SU-DHL-6 (cell line): ENCODE data around the gene CAMK1D.
"Not testable (repeated sequence)": the region's sequence is repeated elsewhere in the genome, so short reads cannot be mapped to it uniquely, and the experiment has no call there.

ENCODE experiments used
- H2AFZ ChIP-seq: fragments of 200-600 bp; sonication (generic); 2 replicates; pipeline ENCODE4 v1.6.1; 2014; ENCODE audit warnings: low read depth, mild to moderate bottlenecking, moderate library complexity, mixed read lengths, antibody characterized with exemption, low read length; ENCODE audit not compliant: severe bottlenecking
- H3F3A ChIP-seq: fragments of 200-600 bp; shearing (Covaris generic); 2 replicates; pipeline ENCODE4 v1.6.0; 2016; ENCODE audit warnings: antibody characterized with exemption, mild to moderate bottlenecking; ENCODE audit not compliant: insufficient read depth
- H3K27ac ChIP-seq: fragments of 200-600 bp; sonication (generic); 2 replicates; pipeline ENCODE4 v1.5.1; 2016; ENCODE audit warnings: low read depth, mild to moderate bottlenecking, low read length, moderate library complexity, mixed read lengths
- H3K27me3 ChIP-seq: fragments of 200-600 bp; sonication (generic), shearing (Covaris generic); 2 replicates; pipeline ENCODE4 v1.6.0; 2014; ENCODE audit warnings: mild to moderate bottlenecking, low read length
- H3K36me3 ChIP-seq: fragments of 200-600 bp; sonication (generic); 2 replicates; pipeline ENCODE4 v1.6.1; 2014; ENCODE audit warnings: mild to moderate bottlenecking, low read length, mixed read lengths
- H3K4me2 ChIP-seq: fragments of 300-600, 200-600 bp; shearing (Covaris generic), sonication (generic); 2 replicates; pipeline ENCODE4 v1.6.0; 2014; ENCODE audit warnings: low read length, low read depth, mild to moderate bottlenecking; ENCODE audit not compliant: poor library complexity, severe bottlenecking
- H3K4me3 ChIP-seq: fragments of 200-600 bp; sonication (generic); 2 replicates; pipeline ENCODE4 v1.5.1; 2014; ENCODE audit warnings: antibody characterized with exemption, low read length, mild to moderate bottlenecking, mixed read lengths; ENCODE audit not compliant: insufficient read depth, poor library complexity, severe bottlenecking
- H3K79me2 ChIP-seq: fragments of 200-600 bp; sonication (generic); 2 replicates; pipeline ENCODE4 v1.6.1; 2014; ENCODE audit warnings: mild to moderate bottlenecking, low read length, moderate library complexity; ENCODE audit not compliant: insufficient read depth
- H3K9ac ChIP-seq: fragments of 200-600 bp; sonication (generic); 2 replicates; pipeline ENCODE4 v1.7.0; 2014; ENCODE audit warnings: mild to moderate bottlenecking, low read length
- H3K9me2 ChIP-seq: fragments of 200-600 bp; sonication (generic); replicated peaks from 2 replicates; pipeline ENCODE4 v1.6.1; 2014; ENCODE audit warnings: low read length; ENCODE audit not compliant: insufficient read depth
- H3K9me3 ChIP-seq: fragments of 200-600 bp; sonication (generic); 2 replicates; pipeline ENCODE4 v1.6.1; 2014; ENCODE audit warnings: low read length, mixed read lengths; ENCODE audit not compliant: insufficient read depth
- H4K20me1 ChIP-seq: fragments of 200-600 bp; sonication (generic); 2 replicates; pipeline ENCODE4 v1.6.1; 2014; ENCODE audit warnings: low read depth, mild to moderate bottlenecking, antibody characterized with exemption, low read length, moderate library complexity, mixed read lengths
- CTCF ChIP-seq: fragments of 200-600 bp; sonication (generic); IDR thresholded peaks from one replicate; pipeline ENCODE4 v1.5.1; 2017; ENCODE audit warnings: antibody characterized with exemption, mild to moderate bottlenecking, low read length, moderate library complexity; ENCODE audit not compliant: insufficient read depth, poor library complexity, severe bottlenecking
- EZH2phosphoT487 ChIP-seq: fragments of 200-600 bp; sonication (generic), shearing (Covaris generic); conservative IDR thresholded peaks from 2 replicates; pipeline ENCODE4 v1.6.1; 2018; ENCODE audit warnings: mild to moderate bottlenecking, antibody characterized with exemption, low read length, moderate library complexity, mixed read lengths

Gene CAMK1D

DNA sequence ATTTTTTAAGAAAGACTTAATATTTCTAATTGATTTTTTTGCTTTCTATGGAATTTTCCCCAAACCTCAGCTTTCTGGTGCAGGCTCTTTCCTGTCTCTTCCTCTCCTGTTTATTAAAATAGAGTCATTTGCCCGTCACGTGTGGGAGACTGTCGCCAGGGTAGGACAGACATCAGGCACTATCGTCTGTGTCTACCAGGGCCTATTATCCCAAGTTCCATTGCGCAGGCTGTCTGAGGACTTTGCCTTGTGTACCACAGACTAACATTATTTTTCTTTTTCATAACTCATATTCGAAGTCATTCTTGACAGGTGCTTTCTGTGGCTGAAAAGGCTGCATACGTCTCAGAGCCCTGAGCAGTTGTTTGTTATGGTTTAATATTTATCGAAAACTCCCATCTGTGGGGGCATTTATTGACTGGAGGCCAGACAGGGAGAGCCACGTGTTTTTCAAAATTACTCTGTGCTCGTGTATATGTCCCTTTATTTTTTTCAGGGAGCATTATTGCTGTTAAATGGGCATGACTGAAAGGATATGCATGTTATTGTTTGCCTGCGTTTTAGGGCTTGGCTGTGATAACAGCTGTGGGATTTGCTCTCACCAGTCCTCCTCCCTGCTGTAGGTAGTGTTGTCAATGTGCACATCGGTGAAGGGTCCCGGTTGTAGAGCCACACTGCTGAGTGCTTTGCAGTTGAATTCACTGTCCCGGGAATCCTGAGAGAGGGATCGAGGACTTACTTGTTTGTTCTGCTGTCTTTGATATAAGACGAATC is 89.8 kb downstream of the CAMK1D start:
- no peak overlapping the region for H2AFZ ChIP-seq
- TF ChIP-seq EZH2phosphoT487 (no peak), CTCF (no peak)
- 0 out of 2 replicates have a peak, but pooled peaks cover 4% of the 10 kb centered on the region for H4K20me1 ChIP-seq
- H3K9ac ChIP-seq: no peak overlapping the region
- no peaks in the 10 kb centered on the region for H3K9me2 ChIP-seq
- no peaks in the 10 kb centered on the region for H3F3A ChIP-seq
- no peak overlapping the region for H3K27ac ChIP-seq
- H3K9me3 ChIP-seq: 0 out of 2 replicates have a peak, but pooled peaks cover 6% of the 10 kb centered on the region
- no peak overlapping the region for H3K4me3 ChIP-seq
- 0 out of 2 replicates have a peak, but pooled peaks cover 9% of the 10 kb centered on the region for H3K36me3 ChIP-seq
- no peak overlapping the region for H3K4me2 ChIP-seq
- peaks cover 96% of the 10 kb centered on the region for H3K79me2 ChIP-seq
- H3K27me3 ChIP-seq: no peaks in the 10 kb centered on the region

DNA sequence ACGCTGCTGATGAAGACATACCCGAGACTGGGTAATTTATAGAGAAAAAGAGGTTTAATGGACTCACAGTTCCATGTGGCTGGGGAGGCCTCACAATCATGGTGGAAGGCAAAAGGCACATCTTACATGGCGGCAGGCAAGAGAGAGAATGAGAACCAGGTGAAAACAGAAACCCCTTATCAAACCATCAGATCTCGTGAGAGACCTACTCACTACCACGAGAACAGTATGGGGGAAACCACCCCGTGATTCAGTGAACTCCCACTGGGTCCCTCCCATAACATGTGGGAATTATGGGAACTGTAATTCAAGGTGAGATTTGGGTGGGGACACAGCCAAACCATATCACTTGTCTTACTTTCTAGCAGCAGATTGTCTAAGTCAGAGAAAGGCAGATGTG is 90.4 kb downstream of the CAMK1D start:
- H3K9me2 ChIP-seq, H3K27ac ChIP-seq, H3K9ac ChIP-seq, H3K4me3 ChIP-seq, H3K36me3 ChIP-seq, H4K20me1 ChIP-seq, H3F3A ChIP-seq, H3K27me3 ChIP-seq, H3K4me2 ChIP-seq, H2AFZ ChIP-seq, H3K9me3 ChIP-seq: not testable (repeated sequence)
- H3K79me2 ChIP-seq: peaks cover 97% of the 10 kb centered on the region

DNA sequence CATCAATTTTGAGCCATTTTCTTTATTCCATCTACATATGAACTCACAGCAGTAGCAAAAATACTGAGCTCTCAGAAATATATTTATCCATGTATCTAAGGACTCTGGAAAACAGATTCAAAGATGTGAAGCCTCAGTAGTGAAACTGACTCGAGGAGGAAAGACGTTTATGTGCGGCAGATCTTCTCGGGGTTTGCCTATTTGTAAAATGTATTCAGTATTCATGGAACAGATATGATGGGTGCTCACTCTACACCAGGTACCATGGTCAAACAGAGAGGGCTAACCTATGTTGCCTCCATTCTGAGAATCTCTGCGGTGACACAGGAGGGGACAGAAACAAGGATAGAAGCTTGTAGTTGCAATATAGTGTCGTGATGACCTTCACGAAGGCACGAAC is 93.7 kb downstream of the CAMK1D start:
- Histone ChIP-seq H3K36me3 (0 out of 2 replicates have a peak, but pooled peaks cover 9% of the 10 kb centered on the region), H3K4me3 (no peak overlapping the region), H3K9me3 (0 out of 2 replicates have a peak, but pooled peaks cover 6% of the 10 kb centered on the region), H4K20me1 (0 out of 2 replicates have a peak, but pooled peaks cover 4% of the 10 kb centered on the region), H3K9ac (no peak overlapping the region), H3K9me2 (no peaks in the 10 kb centered on the region), H3F3A (0 out of 2 replicates have a peak, but pooled peaks cover 5% of the 10 kb centered on the region), H3K4me2 (no peak overlapping the region), H3K79me2 (peaks cover 96% of the 10 kb centered on the region), H2AFZ (no peak overlapping the region), H3K27me3 (no peaks in the 10 kb centered on the region), H3K27ac (no peak overlapping the region)
- TF ChIP-seq CTCF (no peak), EZH2phosphoT487 (no peak)
